BJ (cell line): ENCODE measurements around the gene SLTM. TPM values are rescaled to one million over a fixed set of nuclear protein-coding genes. Genes with fewer than 3 reads are reported as not detected.

Experiments
- CTCF ChIA-PET: fragments of 350-600 bp; formaldehyde crosslinking; extraction: SDS; loops from one replicate; lab custom pipeline; 2021; ENCODE audit warnings: antibody characterized with exemption, inconsistent platforms; lab: Yijun Ruan, JAX
- POLR2A ChIA-PET: fragments of 300-600 bp; sonication (Branson Sonifier 250); formaldehyde crosslinking; extraction: SDS; loops from one replicate; lab custom pipeline; 2021; ENCODE audit warnings: antibody characterized with exemption; lab: Charles Lee
- DNase-seq: peaks from one replicate; pipeline ENCODE4 v3.0.0-alpha.2; 2011; ENCODE audit warnings: low read depth
- H3K27me3 ChIP-seq: 2 replicates; pipeline ENCODE4 v1.6.0; 2011; ENCODE audit warnings: low read length; ENCODE audit not compliant: control insufficient read depth, insufficient read depth
- H3K36me3 ChIP-seq: 2 replicates; pipeline ENCODE4 v1.5.1; 2011; ENCODE audit warnings: low read length; ENCODE audit not compliant: control insufficient read depth, insufficient read depth
- H3K4me3 ChIP-seq: 2 replicates; pipeline ENCODE4 v1.5.1; 2011; ENCODE audit warnings: low read depth, mild to moderate bottlenecking, control low read depth, low read length
- polyA plus RNA-seq: library from polyadenylated mRNA; depleted of rRNA; stranded (reverse); fragments of >200 nt; gene quantifications from 2 replicates; pipeline ENCODE4 v1.2.3, GENCODE V29; 2011
- TF ChIP-seq, protein P1 (sequence below): IDR thresholded peaks from 2 replicates; pipeline ENCODE4 v1.5.1; 2011; ENCODE audit warnings: low read depth, mild to moderate bottlenecking, control low read depth, inconsistent platforms, low read length, moderate library complexity; ENCODE audit not compliant: insufficient read depth

Gene SLTM
- polyA plus RNA-seq, 1 experiment = 14.3 TPM

DNA sequence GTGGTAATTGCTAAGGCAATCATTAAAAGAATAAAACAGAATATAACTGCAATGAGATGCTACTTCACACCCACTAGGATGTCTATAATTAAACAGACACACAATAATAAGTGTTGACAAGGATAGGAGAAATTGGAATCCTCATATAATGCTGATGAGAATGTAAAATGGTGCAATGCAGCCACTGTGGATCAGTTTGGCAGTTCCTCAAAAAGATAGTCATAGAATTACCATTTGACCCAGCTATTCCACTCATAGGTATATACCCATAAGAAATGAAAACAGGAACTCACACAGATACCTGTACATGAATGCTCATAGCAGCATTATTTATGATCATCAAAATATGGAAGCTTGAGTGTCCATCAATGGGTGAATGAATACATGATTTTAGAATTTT is 44.4 kb upstream of the SLTM start:
- no peaks in the 10 kb centered on the region for H3K36me3 ChIP-seq
- POLR2A ChIA-PET = no interaction called here
- no peak overlapping the region for H3K4me3 ChIP-seq
- TF ChIP-seq, protein P1, sequence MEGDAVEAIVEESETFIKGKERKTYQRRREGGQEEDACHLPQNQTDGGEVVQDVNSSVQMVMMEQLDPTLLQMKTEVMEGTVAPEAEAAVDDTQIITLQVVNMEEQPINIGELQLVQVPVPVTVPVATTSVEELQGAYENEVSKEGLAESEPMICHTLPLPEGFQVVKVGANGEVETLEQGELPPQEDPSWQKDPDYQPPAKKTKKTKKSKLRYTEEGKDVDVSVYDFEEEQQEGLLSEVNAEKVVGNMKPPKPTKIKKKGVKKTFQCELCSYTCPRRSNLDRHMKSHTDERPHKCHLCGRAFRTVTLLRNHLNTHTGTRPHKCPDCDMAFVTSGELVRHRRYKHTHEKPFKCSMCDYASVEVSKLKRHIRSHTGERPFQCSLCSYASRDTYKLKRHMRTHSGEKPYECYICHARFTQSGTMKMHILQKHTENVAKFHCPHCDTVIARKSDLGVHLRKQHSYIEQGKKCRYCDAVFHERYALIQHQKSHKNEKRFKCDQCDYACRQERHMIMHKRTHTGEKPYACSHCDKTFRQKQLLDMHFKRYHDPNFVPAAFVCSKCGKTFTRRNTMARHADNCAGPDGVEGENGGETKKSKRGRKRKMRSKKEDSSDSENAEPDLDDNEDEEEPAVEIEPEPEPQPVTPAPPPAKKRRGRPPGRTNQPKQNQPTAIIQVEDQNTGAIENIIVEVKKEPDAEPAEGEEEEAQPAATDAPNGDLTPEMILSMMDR = no peak
- CTCF ChIA-PET = interaction anchor here (1.1 to 3.8 kb wide), 3 partner anchors 515 to 551 kb away, joined by 3 to 17 read pairs (median 9); no protein-coding TSS in a partner anchor
- no peak for DNase-seq
- no peaks in the 10 kb centered on the region for H3K27me3 ChIP-seq

DNA sequence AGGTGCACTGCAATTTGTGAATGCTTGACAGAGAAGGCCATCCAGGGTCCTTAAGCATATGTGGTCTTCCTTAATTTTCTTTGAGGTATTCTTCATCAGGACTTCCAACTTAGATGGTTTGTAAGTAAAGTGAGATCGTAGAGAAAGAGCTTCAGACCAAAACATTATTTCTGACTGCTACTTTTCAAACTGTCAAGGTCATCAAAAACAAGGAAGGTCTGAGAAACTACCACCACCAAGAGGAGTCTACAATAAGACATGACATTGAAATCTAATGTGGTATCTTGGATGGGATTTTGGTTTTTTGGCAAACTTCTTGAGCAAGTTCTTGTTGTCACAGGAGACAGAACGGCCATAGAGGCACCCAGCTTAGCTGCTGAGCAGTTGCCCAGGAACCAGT is 34.0 kb upstream of the SLTM start:
- H3K36me3 ChIP-seq = no peaks in the 10 kb centered on the region
- TF ChIP-seq, protein P1 = no peak
- no peak overlapping the region for H3K4me3 ChIP-seq
- CTCF ChIA-PET = interaction anchor here (2.8 kb wide), 1 partner anchor 11 kb away, joined by 14 read pairs; no protein-coding TSS in a partner anchor
- POLR2A ChIA-PET = no interaction called here
- DNase-seq = no peak
- H3K27me3 ChIP-seq = no peaks in the 10 kb centered on the region

DNA sequence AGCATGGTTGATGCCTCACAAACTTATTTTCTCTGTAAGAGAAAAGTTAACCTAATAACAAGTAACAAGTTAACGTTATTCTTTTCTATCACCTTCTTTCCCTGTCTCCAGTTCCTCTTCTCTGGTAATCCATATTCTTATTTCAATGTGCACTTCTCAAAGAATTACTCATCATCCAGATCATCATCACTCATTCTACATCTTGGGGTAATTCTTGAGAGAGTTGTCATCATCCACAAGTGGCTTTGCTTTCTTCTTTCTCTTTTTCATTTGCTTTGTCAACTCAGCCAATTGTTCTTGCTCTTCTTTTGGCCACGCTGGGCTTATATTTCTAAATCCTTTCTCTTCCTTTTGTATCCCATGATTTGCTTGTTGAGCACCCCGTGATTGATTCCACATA is 33.2 kb upstream of the SLTM start:
- no peaks in the 10 kb centered on the region for H3K36me3 ChIP-seq
- TF ChIP-seq, protein P1 = no peak
- CTCF ChIA-PET = interaction anchor here (2.8 kb wide), 1 partner anchor 10 kb away, joined by 14 read pairs; no protein-coding TSS in a partner anchor
- no peak overlapping the region for H3K4me3 ChIP-seq
- DNase-seq = no peak
- POLR2A ChIA-PET = no interaction called here
- no peaks in the 10 kb centered on the region for H3K27me3 ChIP-seq

DNA sequence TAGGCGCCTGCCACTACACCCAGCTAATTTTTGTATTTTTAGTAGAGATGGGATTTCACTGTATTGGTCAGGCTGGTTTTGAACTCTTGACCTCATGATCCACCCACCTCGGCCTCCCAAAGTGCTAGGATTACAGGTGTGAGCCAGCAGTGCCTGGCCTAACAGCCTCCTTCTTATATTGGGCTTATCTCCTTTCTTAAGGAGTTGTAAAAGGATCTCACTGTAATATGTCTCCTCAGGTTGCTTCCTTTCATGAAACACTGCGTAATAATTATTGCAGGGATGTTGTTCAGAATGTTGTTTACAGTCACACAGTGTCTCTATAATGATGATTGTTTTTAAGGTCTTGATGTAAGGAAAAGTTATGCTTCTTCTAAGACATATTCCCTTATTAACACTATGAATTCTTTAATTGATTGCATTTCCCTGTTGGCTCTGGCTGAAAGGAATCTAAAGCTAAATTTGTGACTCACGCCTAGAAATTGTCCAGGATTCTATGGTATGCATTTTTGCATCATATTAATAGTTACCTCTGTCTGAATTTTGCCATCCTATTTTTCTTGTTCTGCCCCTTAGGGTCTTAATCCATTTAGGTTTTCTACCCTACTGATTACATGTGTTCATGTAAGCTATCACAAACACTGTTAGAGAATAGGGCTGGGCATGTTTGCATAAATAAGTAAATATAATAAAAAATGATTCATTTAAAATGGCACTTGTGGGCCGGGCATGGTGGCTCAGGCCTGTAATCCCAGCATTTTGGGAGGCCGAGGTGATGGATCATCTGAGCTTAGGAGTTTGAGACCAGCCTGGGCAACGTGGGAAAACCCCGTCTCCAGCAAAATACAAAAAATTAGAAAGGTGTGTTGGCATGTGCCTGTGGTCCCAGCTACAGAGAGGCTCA is 29.4 kb upstream of the SLTM start:
- ChIA-PET POLR2A (interaction anchor here (0.6 kb wide), 1 partner anchor 24 kb away, joined by 7 read pairs; no protein-coding TSS in a partner anchor), CTCF (interaction anchor here (0.8 to 1.0 kb wide), 2 partner anchors 10 kb away, joined by 4 read pairs; no protein-coding TSS in a partner anchor)
- Histone ChIP-seq H3K4me3 (no peak overlapping the region), H3K36me3 (no peaks in the 10 kb centered on the region), H3K27me3 (no peaks in the 10 kb centered on the region)
- no peak for DNase-seq
- TF ChIP-seq, protein P1 = no peak

DNA sequence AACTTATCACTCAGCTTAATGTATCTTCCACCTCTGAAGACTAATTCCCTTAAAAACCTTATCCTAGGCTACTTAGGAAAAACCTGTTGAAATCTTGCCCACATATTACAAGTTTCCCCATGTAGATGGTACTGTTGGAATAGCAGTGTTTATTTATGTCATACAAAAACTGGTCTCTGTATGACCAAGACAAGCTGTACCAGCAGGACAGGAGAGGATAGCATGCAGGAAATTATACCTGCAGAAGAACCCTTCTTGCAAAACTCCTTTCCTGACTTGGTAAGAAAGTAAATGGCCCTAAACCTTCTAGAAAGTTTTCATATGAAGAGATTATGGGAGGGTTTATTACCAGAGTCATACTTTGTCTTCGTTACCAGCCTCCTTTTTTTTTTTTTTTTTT is 28.7 kb upstream of the SLTM start:
- Histone ChIP-seq H3K27me3 (no peaks in the 10 kb centered on the region), H3K4me3 (no peak overlapping the region), H3K36me3 (no peaks in the 10 kb centered on the region)
- POLR2A ChIA-PET = no interaction called here
- CTCF ChIA-PET = interaction anchor here (0.8 kb wide), 1 partner anchor 10 kb away, joined by 4 read pairs; no protein-coding TSS in a partner anchor
- DNase-seq = no peak
- TF ChIP-seq, protein P1 = no peak
